Neuron (in vitro differentiated cells): ENCODE data around the gene NCAM1.
A peak's percentile ranks its signal among the peaks of the same experiment; 100 is the strongest.
"Not testable (repeated sequence)": the region's sequence is repeated elsewhere in the genome, so short reads cannot be mapped to it uniquely, and the experiment has no call there.

Source experiments
- H2AFZ ChIP-seq: one replicate; pipeline ENCODE4 v1.6.1; 2013; ENCODE audit warnings: low read depth, mild to moderate bottlenecking, inconsistent platforms, low read length, moderate library complexity
- H3K27me3 ChIP-seq: one replicate; pipeline ENCODE4 v1.6.1; 2013; ENCODE audit warnings: low read length; ENCODE audit not compliant: insufficient read depth
- H3K36me3 ChIP-seq: one replicate; pipeline ENCODE4 v1.6.1; 2013; ENCODE audit warnings: low read length; ENCODE audit not compliant: insufficient read depth
- H3K4me1 ChIP-seq: one replicate; pipeline ENCODE4 v1.6.1; 2013; ENCODE audit warnings: low read length; ENCODE audit not compliant: insufficient read depth
- H3K4me3 ChIP-seq: 2 replicates; pipeline ENCODE4 v1.5.1; 2013; ENCODE audit warnings: mild to moderate bottlenecking, low read length, moderate library complexity
- H3K9me3 ChIP-seq: one replicate; pipeline ENCODE4 v1.6.1; 2013; ENCODE audit warnings: low read length

The NCAM1 gene

GRCh38 chr11:112961146-112961668, at the start of gene NCAM1:
TSS of gene NCAM1 (plus strand) at chr11:112961420.
- no peaks in the 10 kb centered on the region for H3K36me3 ChIP-seq
- H3K4me3 ChIP-seq: peak within 1 kb of the TSS; percentile 83
- H3K27me3 ChIP-seq: peaks cover 27% of the 10 kb centered on the region
- no peaks in the 10 kb centered on the region for H3K9me3 ChIP-seq
- peaks cover 19% of the 10 kb centered on the region for H3K4me1 ChIP-seq
- H2AFZ ChIP-seq: peak within 1 kb of the TSS; percentile 99

DNA sequence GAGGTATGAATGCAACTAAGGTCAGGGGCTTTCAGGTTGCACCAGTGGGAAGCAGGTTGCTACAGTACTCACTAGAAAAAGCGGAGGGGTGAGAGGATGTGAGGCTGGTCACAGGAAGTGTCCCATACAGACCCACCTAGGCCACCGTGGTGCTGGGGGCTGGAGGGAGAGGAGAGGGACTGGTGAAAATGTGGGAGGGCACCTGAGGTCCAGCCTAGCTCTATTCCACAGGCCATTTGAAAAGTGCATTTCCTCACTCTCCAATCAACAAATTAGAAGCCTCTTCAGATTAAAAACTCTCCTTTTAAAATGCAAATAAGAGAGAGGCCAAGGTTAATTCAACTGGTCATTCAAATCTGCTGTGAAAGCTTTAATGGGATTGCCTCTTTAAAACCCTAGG, 38.6 kb upstream of the NCAM1 start:
- H3K27me3 ChIP-seq: no peaks in the 10 kb centered on the region
- H3K4me1 ChIP-seq: no peaks in the 10 kb centered on the region

DNA sequence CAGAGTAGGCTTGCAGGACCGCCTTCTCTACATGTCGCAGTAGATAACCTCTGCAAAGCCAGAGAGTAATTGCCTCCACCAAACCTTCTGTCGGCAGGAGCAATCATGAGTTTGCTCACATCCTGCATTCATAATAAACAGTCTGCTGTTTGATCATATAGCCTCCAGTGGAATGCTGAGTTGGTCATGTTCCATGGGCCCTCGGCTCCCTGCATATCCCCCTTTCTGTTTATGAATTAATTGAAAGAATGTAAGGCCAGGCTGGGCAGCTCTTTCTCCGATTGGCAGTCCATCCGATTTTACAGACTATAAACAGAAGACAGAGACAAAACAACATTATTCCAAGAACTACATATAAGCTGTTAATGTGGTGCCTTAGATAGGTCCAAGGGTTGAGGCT, 36.4 kb upstream of the NCAM1 start:
- H3K36me3 ChIP-seq, H3K27me3 ChIP-seq, H3K4me3 ChIP-seq, H3K9me3 ChIP-seq, H3K4me1 ChIP-seq, H2AFZ ChIP-seq: not testable (repeated sequence)

More for the DNA sequence above, 38.6 kb upstream of the NCAM1 start:
- Histone ChIP-seq H3K4me3 (no peak overlapping the region), H3K9me3 (no peaks in the 10 kb centered on the region), H2AFZ (no peak overlapping the region), H3K36me3 (no peaks in the 10 kb centered on the region)

- no peaks in the 10 kb centered on the region for H3K27me3 ChIP-seq
- H3K9me3 ChIP-seq: no peaks in the 10 kb centered on the region
- H2AFZ ChIP-seq: no peak overlapping the region
- H3K4me1 ChIP-seq: no peaks in the 10 kb centered on the region
- H3K4me3 ChIP-seq: no peak overlapping the region
- no peaks in the 10 kb centered on the region for H3K36me3 ChIP-seq
Measured at GRCh38 chr11:112925516-112926310, 35.5 kb upstream of the NCAM1 start.

- no peaks in the 10 kb centered on the region for H3K36me3 ChIP-seq
- no peaks in the 10 kb centered on the region for H3K4me1 ChIP-seq
- H3K9me3 ChIP-seq: no peaks in the 10 kb centered on the region
- no peak overlapping the region for H2AFZ ChIP-seq
- no peaks in the 10 kb centered on the region for H3K27me3 ChIP-seq
- H3K4me3 ChIP-seq: no peak overlapping the region
Measured at GRCh38 chr11:112928136-112928535, 33.1 kb upstream of the NCAM1 start.

- Histone ChIP-seq H3K27me3 (no peaks in the 10 kb centered on the region), H3K36me3 (no peaks in the 10 kb centered on the region), H3K4me3 (no peak overlapping the region), H2AFZ (no peak overlapping the region), H3K9me3 (no peaks in the 10 kb centered on the region), H3K4me1 (no peaks in the 10 kb centered on the region)
Measured at GRCh38 chr11:112929432-112929831, 31.8 kb upstream of the NCAM1 start.

- Histone ChIP-seq H3K4me1 (no peaks in the 10 kb centered on the region), H3K9me3 (no peaks in the 10 kb centered on the region), H2AFZ (no peak overlapping the region), H3K27me3 (no peaks in the 10 kb centered on the region), H3K36me3 (no peaks in the 10 kb centered on the region), H3K4me3 (no peak overlapping the region)
Measured at GRCh38 chr11:112931703-112932102, 29.5 kb upstream of the NCAM1 start.

DNA sequence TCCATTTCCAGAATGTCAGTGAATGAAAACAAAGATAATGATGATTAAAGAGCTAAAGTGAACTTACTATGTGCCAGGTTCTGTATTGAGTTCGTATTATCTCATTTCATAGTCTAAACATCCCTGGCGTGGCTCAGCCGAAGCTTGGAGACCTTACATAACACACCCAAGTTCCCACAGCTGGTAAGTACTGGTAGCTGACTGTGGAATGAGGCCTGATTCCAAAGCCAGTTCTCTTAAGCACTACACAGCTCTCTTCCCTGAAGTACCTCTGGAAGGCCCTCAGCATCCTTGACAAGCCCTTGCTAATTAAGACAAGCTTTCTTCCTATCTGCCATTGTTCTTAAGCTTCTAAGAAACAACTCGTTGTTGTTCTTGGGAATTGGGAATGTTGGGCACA, 28.6 kb upstream of the NCAM1 start:
- H3K4me1 ChIP-seq: no peaks in the 10 kb centered on the region
- no peaks in the 10 kb centered on the region for H3K27me3 ChIP-seq
- no peak overlapping the region for H3K4me3 ChIP-seq
- H2AFZ ChIP-seq: no peak overlapping the region
- no peaks in the 10 kb centered on the region for H3K36me3 ChIP-seq
- no peaks in the 10 kb centered on the region for H3K9me3 ChIP-seq

GRCh38 chr11:112933970-112934369, 27.2 kb upstream of the NCAM1 start:
- Histone ChIP-seq H3K4me1 (no peaks in the 10 kb centered on the region), H3K9me3 (no peaks in the 10 kb centered on the region), H3K4me3 (no peak overlapping the region), H2AFZ (no peak overlapping the region), H3K36me3 (no peaks in the 10 kb centered on the region), H3K27me3 (no peaks in the 10 kb centered on the region)

DNA sequence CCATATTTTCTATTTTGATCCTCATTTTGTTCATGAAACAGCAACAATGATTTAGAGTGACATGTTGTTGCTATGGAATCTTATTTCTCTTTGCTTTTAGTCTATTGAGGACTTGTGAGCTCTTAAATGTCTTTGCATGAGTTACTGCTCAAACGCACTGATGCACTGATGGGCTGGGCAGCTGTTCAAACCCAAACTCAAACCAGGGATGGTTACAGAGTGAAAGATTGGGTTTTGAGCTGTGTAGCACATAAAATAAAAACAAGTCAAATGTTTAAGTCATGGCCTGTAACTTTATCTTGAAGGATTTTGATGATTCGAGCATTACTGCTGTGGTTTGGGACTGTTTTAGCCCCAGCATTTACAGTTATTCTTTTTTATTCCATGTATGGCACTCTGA, 20.1 kb upstream of the NCAM1 start:
- H3K36me3 ChIP-seq: no peaks in the 10 kb centered on the region
- H3K4me3 ChIP-seq: no peak overlapping the region
- no peaks in the 10 kb centered on the region for H3K4me1 ChIP-seq
- no peak overlapping the region for H2AFZ ChIP-seq
- H3K9me3 ChIP-seq: no peaks in the 10 kb centered on the region
- H3K27me3 ChIP-seq: no peaks in the 10 kb centered on the region

- Histone ChIP-seq H3K27me3 (no peaks in the 10 kb centered on the region), H2AFZ (no peak overlapping the region), H3K9me3 (no peaks in the 10 kb centered on the region), H3K36me3 (no peaks in the 10 kb centered on the region), H3K4me3 (no peak overlapping the region), H3K4me1 (no peaks in the 10 kb centered on the region)
Measured at GRCh38 chr11:112942966-112943643, 18.1 kb upstream of the NCAM1 start.

DNA sequence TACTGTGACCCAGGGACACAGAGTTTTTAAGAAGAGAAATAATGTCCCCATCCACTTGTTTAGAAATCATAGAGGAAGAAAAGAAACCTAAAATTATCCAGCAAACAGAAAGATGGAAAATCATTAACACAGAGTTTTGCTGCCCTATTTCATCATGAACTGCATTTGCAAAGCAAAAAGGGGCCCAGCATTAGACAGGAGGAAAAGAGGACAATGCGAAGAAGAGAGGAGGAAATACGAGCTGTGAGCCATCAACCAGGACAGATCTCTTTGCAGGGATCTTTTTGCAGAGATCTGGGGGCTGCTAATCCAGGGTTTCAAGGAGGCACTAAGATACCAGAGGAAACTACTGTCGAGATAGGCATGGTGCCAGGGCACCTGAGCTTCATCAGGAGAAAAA, 14.4 kb upstream of the NCAM1 start:
- H3K27me3 ChIP-seq: no peaks in the 10 kb centered on the region
- no peaks in the 10 kb centered on the region for H3K36me3 ChIP-seq
- no peak overlapping the region for H2AFZ ChIP-seq
- H3K4me3 ChIP-seq: no peak overlapping the region
- H3K4me1 ChIP-seq: no peaks in the 10 kb centered on the region
- no peaks in the 10 kb centered on the region for H3K9me3 ChIP-seq

DNA sequence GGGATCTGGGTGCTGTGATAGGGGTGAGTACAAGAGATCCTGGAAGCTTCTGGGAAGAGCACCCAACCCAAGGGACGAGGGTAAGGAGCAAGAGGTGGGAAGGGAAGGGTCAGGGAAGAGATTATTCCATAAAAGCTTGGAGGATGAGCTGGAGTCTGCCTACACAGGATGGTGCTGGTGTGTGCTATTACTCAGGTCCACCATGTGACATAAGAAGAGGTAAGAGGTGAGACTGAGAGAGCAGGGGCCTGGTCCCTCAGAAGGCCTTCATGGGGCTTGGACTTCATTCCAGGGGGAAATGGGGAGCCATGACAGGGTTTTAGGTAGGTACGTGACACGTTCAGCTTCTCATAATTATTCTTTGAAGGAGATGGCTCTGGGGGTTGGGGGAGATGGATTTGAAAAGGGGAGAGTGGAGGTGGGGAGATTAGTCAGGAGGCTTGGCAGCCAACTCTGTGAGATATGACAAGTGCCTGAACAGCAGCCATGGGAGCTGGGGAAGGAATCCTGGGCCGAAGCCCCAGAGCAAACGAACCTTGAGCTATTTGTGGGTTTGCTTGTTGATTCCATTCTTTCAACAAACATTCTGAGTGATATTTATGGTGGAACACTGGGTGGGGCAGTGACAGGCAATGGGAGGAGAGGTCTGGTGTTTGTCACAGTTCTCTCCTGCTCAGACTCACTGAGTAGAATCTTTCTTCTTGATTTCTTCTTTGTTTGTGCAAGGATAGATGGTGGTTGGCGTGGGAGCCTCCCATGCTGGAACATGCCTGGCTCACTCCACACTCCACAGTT, 11.2 kb upstream of the NCAM1 start:
- H3K36me3 ChIP-seq: no peaks in the 10 kb centered on the region
- H3K4me1 ChIP-seq: no peaks in the 10 kb centered on the region
- no peak overlapping the region for H3K4me3 ChIP-seq
- H3K27me3 ChIP-seq: no peaks in the 10 kb centered on the region
- no peaks in the 10 kb centered on the region for H3K9me3 ChIP-seq
- H2AFZ ChIP-seq: no peak overlapping the region
